H1 (cell line): ENCODE results near the gene CT47B1.

Source experiments
- CHD2 ChIP-seq: IDR thresholded peaks from 2 replicates; pipeline ENCODE4 v1.6.1; 2012; ENCODE audit warnings: low read length, improper control_type of control experiment
- JUN ChIP-seq: IDR thresholded peaks from 2 replicates; pipeline ENCODE4 v1.6.1; 2011; ENCODE audit warnings: low read depth, mild to moderate bottlenecking, improper control_type of control experiment, low read length
- YY1 ChIP-seq: IDR thresholded peaks from 2 replicates; pipeline ENCODE4 v1.6.1; 2011; ENCODE audit warnings: low read depth, mild to moderate bottlenecking, low read length
- TF ChIP-seq, protein P1 (sequence below), 3 experiments: IDR thresholded peaks; 1 replicate in 2 of 3; 2 replicates in 1 of 3; pipeline versions ENCODE4 v1.5.1 to v1.6.1; 2011; ENCODE audit warnings: low read length in 3 of 3, mild to moderate bottlenecking in 3 of 3, inconsistent platforms in 2 of 3, low read depth in 1 of 3, moderate library complexity in 1 of 3; ENCODE audit not compliant: insufficient read depth in 1 of 3; ENCODE audit errors: control extremely low read depth in 1 of 3

- no peak for TF ChIP-seq CHD2
- TF ChIP-seq, protein P1, sequence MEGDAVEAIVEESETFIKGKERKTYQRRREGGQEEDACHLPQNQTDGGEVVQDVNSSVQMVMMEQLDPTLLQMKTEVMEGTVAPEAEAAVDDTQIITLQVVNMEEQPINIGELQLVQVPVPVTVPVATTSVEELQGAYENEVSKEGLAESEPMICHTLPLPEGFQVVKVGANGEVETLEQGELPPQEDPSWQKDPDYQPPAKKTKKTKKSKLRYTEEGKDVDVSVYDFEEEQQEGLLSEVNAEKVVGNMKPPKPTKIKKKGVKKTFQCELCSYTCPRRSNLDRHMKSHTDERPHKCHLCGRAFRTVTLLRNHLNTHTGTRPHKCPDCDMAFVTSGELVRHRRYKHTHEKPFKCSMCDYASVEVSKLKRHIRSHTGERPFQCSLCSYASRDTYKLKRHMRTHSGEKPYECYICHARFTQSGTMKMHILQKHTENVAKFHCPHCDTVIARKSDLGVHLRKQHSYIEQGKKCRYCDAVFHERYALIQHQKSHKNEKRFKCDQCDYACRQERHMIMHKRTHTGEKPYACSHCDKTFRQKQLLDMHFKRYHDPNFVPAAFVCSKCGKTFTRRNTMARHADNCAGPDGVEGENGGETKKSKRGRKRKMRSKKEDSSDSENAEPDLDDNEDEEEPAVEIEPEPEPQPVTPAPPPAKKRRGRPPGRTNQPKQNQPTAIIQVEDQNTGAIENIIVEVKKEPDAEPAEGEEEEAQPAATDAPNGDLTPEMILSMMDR (IDR thresholded peaks at IDR 0.05; ENCODE audit: control extremely low read depth in 1 of 3, insufficient read depth in 1 of 3, low read depth in 1 of 3, low read length in 3 of 3), result no peak
- TF ChIP-seq YY1, result no peak
- no peak for TF ChIP-seq JUN
These were observed 51.6 kb downstream of the CT47B1 start for GRCh38 chrX:120824021-120824420.
